Upper lobe of left lung (tissue), 4 donors: ENCODE measurements around the gene PNPLA7.

Source experiments
- CTCF ChIP-seq, 6 experiments: fragments of 450-650 bp in 4 of 6; fragments of 200-600 bp in 2 of 6; sonication (generic) in 2 of 6; IDR thresholded peaks; one replicate each; pipeline ENCODE4 v1.5.1; 2016 to 2019; ENCODE audit warnings: antibody characterized with exemption in 6 of 6
- EP300 ChIP-seq, 4 donors: sonication (generic); formaldehyde crosslinking; IDR thresholded peaks; one replicate each; pipeline ENCODE4 v1.5.1; 2017; ENCODE audit warnings: antibody characterized with exemption in 4 of 4, control low read depth in 2 of 4
- POLR2A ChIP-seq, 4 donors: fragments of 450-650 bp; IDR thresholded peaks; one replicate each; pipeline ENCODE4 v1.5.1; 2016 to 2017; ENCODE audit warnings: antibody characterized with exemption in 4 of 4, mild to moderate bottlenecking in 2 of 4
- POLR2AphosphoS5 ChIP-seq, 2 donors: sonication (generic); formaldehyde crosslinking; IDR thresholded peaks; one replicate each; pipeline ENCODE4 v1.5.1; 2017; ENCODE audit warnings: antibody characterized with exemption in 2 of 2

GRCh38 chr9:137411260-137411644 lies 138.9 kb downstream of the PNPLA7 start:
- TF ChIP-seq CTCF (IDR thresholded peaks at IDR 0.05) = no peak
- TF ChIP-seq POLR2A (IDR thresholded peaks at IDR 0.05) = no peak
- TF ChIP-seq POLR2AphosphoS5 (IDR thresholded peaks at IDR 0.05) = no peak
- TF ChIP-seq EP300 (IDR thresholded peaks at IDR 0.05) = no peak
